ENCODE measurements around the gene EVI5. TPM values are rescaled to one million over a fixed set of nuclear protein-coding genes. Genes with fewer than 3 reads are reported as not detected.
A peak's percentile ranks its signal among the peaks of the same experiment; 100 is the strongest.
"Not testable (repeated sequence)": the region's sequence is repeated elsewhere in the genome, so short reads cannot be mapped to it uniquely, and the experiment has no call there.

Gene EVI5
- total RNA-seq, 1 donor from 2014 or later, result 17.4 TPM

DNA sequence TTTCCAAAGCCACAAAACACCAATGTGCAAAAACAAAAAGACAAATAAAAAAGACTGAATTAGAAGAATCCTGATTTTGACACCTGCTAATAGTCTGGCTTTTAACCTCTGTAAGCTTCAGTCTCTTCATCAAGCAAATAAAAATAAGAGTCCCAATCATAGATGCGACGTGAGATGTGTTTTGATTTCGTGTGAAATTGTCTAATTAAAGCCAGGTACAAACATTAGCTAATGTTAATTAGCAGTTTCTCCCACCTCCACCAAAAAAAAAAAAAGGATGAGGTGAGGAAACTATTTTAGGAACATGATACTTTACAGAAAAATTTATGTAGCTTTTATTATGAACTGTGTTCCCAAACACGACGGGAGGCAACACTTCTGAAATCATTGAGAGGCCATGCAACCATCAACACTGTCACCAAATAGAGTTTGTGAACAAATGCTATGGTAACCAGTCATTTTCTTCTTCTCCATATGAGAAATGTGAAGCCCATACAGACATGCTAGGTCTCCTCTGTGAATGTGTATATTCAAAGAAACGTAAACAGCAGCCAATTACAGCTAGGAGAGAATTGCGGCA lies 6.7 kb upstream of the EVI5 start:
- H3K4me3 ChIP-seq (ENCODE audit: low read depth, low read length), result no peak overlapping the region
- no peaks in the 10 kb centered on the region for H3K36me3 ChIP-seq (ENCODE audit: control insufficient read depth, insufficient read depth, low read length)
- TF ChIP-seq, protein P1, sequence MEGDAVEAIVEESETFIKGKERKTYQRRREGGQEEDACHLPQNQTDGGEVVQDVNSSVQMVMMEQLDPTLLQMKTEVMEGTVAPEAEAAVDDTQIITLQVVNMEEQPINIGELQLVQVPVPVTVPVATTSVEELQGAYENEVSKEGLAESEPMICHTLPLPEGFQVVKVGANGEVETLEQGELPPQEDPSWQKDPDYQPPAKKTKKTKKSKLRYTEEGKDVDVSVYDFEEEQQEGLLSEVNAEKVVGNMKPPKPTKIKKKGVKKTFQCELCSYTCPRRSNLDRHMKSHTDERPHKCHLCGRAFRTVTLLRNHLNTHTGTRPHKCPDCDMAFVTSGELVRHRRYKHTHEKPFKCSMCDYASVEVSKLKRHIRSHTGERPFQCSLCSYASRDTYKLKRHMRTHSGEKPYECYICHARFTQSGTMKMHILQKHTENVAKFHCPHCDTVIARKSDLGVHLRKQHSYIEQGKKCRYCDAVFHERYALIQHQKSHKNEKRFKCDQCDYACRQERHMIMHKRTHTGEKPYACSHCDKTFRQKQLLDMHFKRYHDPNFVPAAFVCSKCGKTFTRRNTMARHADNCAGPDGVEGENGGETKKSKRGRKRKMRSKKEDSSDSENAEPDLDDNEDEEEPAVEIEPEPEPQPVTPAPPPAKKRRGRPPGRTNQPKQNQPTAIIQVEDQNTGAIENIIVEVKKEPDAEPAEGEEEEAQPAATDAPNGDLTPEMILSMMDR (IDR thresholded peaks at IDR 0.05; ENCODE audit: insufficient read depth, low read length, poor library complexity, severe bottlenecking), result no peak
- no peak for DNase-seq (ENCODE audit: low read depth)
- H3K27me3 ChIP-seq (ENCODE audit: control insufficient read depth, insufficient read depth, low read length), result no peaks in the 10 kb centered on the region

GRCh38 chr1:92790867-92791266 lies 6.0 kb upstream of the EVI5 start:
- DNase-seq (ENCODE audit: low read depth), result no peak
- Histone ChIP-seq H3K36me3 (ENCODE audit: control insufficient read depth, insufficient read depth, low read length) (no peaks in the 10 kb centered on the region), H3K27me3 (ENCODE audit: control insufficient read depth, insufficient read depth, low read length) (no peaks in the 10 kb centered on the region), H3K4me3 (ENCODE audit: low read depth, low read length) (no peak overlapping the region)
- TF ChIP-seq, protein P1 (IDR thresholded peaks at IDR 0.05; ENCODE audit: insufficient read depth, low read length, poor library complexity, severe bottlenecking), result no peak

- Histone ChIP-seq H3K36me3 (ENCODE audit: control insufficient read depth, insufficient read depth, low read length) (no peaks in the 10 kb centered on the region), H3K27me3 (ENCODE audit: control insufficient read depth, insufficient read depth, low read length) (no peaks in the 10 kb centered on the region), H3K4me3 (ENCODE audit: low read depth, low read length) (no peak overlapping the region)
- TF ChIP-seq, protein P1 (IDR thresholded peaks at IDR 0.05; ENCODE audit: insufficient read depth, low read length, poor library complexity, severe bottlenecking), result no peak
- no peak for DNase-seq (ENCODE audit: low read depth)
Measured at GRCh38 chr1:92790081-92790480, 5.2 kb upstream of the EVI5 start.

GRCh38 chr1:92786111-92786901 lies 1.4 kb upstream of the EVI5 start:
- DNase-seq (ENCODE audit: low read depth), result no peak
- Histone ChIP-seq H3K27me3 (ENCODE audit: control insufficient read depth, insufficient read depth, low read length) (no peaks in the 10 kb centered on the region), H3K4me3 (ENCODE audit: low read depth, low read length) (no peak overlapping the region), H3K36me3 (ENCODE audit: control insufficient read depth, insufficient read depth, low read length) (no peaks in the 10 kb centered on the region)
- TF ChIP-seq, protein P1 (IDR thresholded peaks at IDR 0.05; ENCODE audit: insufficient read depth, low read length, poor library complexity, severe bottlenecking), result no peak

GRCh38 chr1:92784021-92784638 lies 778 bp downstream of the EVI5 start:
- Histone ChIP-seq H3K36me3 (ENCODE audit: control insufficient read depth, insufficient read depth, low read length) (no peaks in the 10 kb centered on the region), H3K27me3 (ENCODE audit: control insufficient read depth, insufficient read depth, low read length) (no peaks in the 10 kb centered on the region), H3K4me3 (ENCODE audit: low read depth, low read length) (peak overlapping the region; percentile 96)
- TF ChIP-seq, protein P1 (IDR thresholded peaks at IDR 0.05; ENCODE audit: insufficient read depth, low read length, poor library complexity, severe bottlenecking), result no peak
- DNase-seq (ENCODE audit: low read depth), result peak; percentile 34

DNA sequence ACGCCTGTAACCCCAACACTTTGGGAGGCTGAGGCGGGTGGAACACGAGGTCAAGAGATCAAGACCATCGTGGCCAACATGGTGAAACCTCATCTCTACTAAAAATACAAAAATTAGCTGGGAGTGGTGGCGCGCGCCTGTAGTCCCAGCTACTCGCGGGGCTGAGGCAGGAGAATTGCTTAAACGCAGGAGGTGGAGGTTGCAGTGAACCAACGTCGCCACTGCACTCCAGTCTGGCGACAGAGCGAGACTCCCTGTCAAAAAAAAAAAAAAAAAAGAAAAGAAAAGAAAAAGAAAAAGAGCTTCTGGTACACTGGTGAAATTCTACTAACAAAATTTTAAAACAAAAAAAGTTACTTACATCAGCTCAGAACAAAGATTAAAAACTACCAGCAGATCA lies 1.4 kb downstream of the EVI5 start:
- H3K4me3 ChIP-seq (ENCODE audit: low read depth, low read length), result peak overlapping the region; percentile 96
- not testable (repeated sequence) for H3K27me3 ChIP-seq (ENCODE audit: control insufficient read depth, insufficient read depth, low read length); DNase-seq (ENCODE audit: low read depth); H3K36me3 ChIP-seq (ENCODE audit: control insufficient read depth, insufficient read depth, low read length)
